NCI-H1092 treated with DMSO at 0.1 percent for 48 hours (cell line): ENCODE results near the gene TSEN54.

ENCODE experiments used
- DNase-seq: peaks from one replicate; lab custom pipeline; 2025; lab: John Stamatoyannopoulos, UW

The TSEN54 gene

DNA sequence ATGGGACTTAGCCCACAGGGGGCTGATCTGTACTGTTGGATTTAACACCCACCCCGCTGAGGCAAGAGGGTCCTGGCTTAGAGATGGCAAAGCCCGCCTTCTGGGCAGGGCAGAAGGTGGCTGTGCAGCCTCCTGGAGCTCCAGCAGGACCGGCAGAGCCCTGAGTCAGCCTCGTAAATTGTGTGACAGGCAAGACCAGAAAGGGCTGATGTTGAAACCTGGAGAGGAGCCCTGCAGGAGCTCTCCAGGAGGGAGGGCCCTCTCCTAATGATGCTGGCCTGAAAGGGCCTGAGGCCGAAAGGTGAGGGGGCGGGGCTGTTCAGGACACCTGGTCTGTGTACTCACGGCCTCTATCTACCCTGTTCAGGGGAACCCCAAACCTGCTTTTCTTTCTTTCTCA lies 48.7 kb downstream of the TSEN54 start:
- DNase-seq, result no peak

DNA sequence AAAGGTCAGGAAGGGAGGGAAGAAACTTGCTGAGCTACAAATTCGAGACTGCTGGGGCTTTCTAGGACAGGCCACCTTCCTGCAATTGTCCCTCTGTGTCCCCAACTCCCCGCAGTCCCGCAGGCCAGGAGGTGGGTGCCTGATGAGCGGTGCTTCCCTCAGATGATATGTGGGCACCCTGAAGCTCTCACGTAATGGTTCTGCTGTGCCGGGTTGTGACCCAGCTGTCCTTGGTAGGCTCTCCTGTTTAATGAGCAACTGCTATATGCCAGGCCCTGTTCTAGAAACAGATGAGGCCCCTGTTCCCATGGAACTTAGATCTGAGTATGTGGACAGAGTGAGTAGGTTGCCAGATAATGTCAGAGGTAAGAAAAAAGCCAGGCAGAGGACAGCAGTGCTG lies 49.3 kb downstream of the TSEN54 start:
- DNase-seq, result no peak

- no peak for DNase-seq
These were observed 50.1 kb downstream of the TSEN54 start for GRCh38 chr17:75566416-75566815.

- no peak for DNase-seq
These were observed 50.5 kb downstream of the TSEN54 start for GRCh38 chr17:75566834-75567233.

GRCh38 chr17:75568412-75569255 lies 52.3 kb downstream of the TSEN54 start:
- no peak for DNase-seq

DNA sequence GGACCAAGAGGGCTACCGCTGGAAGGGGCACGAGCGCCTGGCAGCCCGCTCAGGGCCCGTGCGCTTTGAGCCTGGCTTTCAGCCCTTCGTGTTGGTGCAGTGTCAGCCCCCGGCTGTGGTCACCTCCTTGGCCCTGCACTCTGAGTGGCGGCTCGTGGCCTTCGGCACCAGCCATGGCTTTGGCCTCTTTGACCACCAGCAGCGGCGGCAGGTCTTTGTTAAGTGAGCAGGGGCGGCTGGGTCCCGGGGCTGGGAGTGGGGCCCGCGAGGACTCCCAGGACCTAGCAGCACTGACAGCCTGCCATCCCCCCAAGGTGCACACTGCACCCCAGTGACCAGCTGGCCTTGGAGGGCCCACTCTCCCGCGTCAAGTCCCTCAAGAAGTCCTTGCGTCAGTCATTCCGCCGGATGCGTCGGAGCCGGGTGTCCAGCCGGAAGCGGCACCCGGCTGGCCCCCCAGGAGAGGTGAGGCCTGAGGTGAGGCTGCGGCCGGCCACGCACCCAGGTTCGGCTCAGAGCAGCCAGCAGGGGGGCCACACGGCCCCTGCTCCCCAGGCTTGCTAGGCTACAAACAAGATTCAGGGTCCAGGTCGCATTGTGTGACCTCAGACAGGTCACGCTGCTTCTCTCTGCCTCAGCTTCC lies 53.8 kb downstream of the TSEN54 start:
- no peak for DNase-seq

DNA sequence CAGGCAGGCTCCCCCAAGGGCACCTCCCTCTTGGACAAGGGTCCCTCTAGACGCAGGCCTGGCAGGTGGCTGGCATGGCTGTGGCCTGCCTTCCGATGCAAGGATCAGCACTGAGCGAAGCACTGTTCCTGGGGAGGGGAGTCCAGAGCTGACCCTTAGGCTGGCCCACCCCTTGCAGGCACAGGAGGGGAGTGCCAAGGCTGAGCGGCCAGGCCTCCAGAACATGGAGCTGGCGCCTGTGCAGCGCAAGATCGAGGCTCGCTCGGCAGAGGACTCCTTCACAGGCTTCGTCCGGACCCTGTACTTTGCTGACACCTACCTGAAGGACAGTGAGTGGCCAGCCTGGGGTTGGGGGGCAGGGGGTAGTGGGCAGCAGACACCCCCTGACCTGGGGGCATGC lies 54.4 kb downstream of the TSEN54 start:
- DNase-seq, result no peak

GRCh38 chr17:75571197-75571884 lies 55.0 kb downstream of the TSEN54 start:
- DNase-seq, result no peak

- no peak for DNase-seq
These were observed 55.5 kb downstream of the TSEN54 start for GRCh38 chr17:75571885-75572215.

DNA sequence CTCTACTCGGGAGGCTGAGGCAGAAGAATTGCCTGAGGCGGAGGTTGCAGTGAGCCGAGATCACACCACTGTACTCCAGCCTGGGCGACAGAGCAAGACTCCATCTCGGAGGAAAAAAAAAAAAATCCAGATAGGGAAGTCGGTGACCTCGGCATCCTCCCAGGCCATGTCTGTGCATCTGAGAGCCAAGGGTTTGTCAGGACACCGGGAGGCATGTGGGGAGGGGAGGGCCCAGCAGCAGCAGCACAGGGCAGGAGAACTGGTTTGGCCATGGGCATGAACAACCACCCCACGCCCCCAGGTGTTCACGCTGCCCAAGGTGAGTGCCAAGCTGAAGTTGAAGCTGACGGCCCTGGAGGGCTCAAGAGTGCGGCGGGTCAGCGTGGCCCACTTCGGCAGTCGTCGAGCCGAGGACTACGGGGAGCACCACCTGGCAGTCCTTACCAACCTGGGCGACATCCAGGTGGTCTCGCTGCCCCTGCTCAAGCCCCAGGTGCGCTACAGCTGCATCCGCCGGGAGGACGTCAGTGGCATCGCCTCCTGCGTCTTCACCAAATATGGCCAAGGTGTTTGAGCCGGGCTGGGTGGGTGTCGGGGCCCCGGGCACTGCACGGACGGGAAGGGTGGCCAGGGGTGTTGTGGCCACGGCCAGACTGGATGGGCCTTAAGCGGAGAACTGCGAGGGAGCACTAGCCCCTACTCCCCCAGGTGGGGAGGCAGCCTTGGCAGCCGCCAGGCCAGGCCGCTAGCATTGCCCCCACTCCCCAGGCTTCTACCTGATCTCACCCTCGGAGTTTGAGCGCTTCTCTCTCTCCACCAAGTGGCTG lies 56.6 kb downstream of the TSEN54 start:
- no peak for DNase-seq

- no peak for DNase-seq
These were observed 57.2 kb downstream of the TSEN54 start for GRCh38 chr17:75573540-75573957.

DNA sequence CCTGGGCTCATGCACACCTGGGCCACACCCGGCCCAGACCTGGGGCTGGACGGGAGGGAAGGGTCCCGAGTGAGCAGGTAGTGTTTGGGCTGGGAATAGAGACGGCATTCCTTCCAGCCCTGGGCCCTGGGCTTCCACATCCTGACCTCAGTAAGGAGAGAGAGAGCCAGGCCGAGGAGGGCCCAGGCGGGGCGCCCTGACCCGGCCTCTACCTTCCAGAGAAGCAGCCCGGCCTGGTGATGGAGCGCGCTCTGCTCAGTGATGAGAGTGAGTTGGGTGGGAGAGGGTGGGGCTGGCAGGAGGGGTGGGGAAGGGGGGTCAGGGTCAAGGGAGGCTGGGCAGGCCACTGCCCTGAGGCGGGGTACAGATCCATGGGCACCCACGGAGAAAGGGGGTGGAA lies 57.7 kb downstream of the TSEN54 start:
- DNase-seq, result no peak
